GM12878 (cell line): ENCODE measurements around the gene SON. TPM values are rescaled to one million over a fixed set of nuclear protein-coding genes. Genes with fewer than 3 reads are reported as not detected.

ENCODE experiments used
- CBFB ChIP-seq: IDR thresholded peaks from 2 replicates; pipeline ENCODE4 v1.6.1; 2016; ENCODE audit warnings: antibody characterized with exemption, low read depth
- DPF2 ChIP-seq: fragments of 450-650 bp; IDR thresholded peaks from 2 replicates; pipeline ENCODE4 v1.6.1; 2017; ENCODE audit warnings: mild to moderate bottlenecking
- HSF1 ChIP-seq: fragments of 150-350 bp; IDR thresholded peaks from 2 replicates; pipeline ENCODE4 v1.6.1; 2014; ENCODE audit warnings: mild to moderate bottlenecking, low read depth, low read length
- LARP7 ChIP-seq: fragments of 450-650 bp; IDR thresholded peaks from 2 replicates; pipeline ENCODE4 v1.6.1; 2017; ENCODE audit warnings: mild to moderate bottlenecking
- NFIC ChIP-seq: IDR thresholded peaks from 2 replicates; pipeline ENCODE4 v1.6.1; 2012; ENCODE audit warnings: low read depth, mild to moderate bottlenecking, inconsistent platforms, low read length, moderate library complexity
- RB1 ChIP-seq: fragments of 450-650 bp; formaldehyde crosslinking; IDR thresholded peaks from 2 replicates; pipeline ENCODE4 v1.6.1; 2017; ENCODE audit warnings: mild to moderate bottlenecking, borderline replicate concordance
- RELA ChIP-seq: fragments of 450-650 bp; IDR thresholded peaks from 2 replicates; pipeline ENCODE4 v1.8.0; 2014; ENCODE audit warnings: borderline replicate concordance; ENCODE audit not compliant: partially characterized antibody
- SREBF2 ChIP-seq: IDR thresholded peaks from 2 replicates; pipeline ENCODE4 v1.6.1; 2012; ENCODE audit warnings: mild to moderate bottlenecking, low read length
- ZNF207 ChIP-seq: fragments of 450-650 bp; IDR thresholded peaks from 2 replicates; pipeline ENCODE4 v1.6.1; 2014; ENCODE audit warnings: antibody characterized with exemption, mild to moderate bottlenecking, borderline replicate concordance
- ZNF24 ChIP-seq: fragments of 450-650 bp; IDR thresholded peaks from 2 replicates; pipeline ENCODE4 v1.6.1; 2017; ENCODE audit warnings: antibody characterized with exemption, mild to moderate bottlenecking
- polyA plus RNA-seq, 11 experiments: library from polyadenylated mRNA; depleted of rRNA in 4 of 11; unstranded in 6 of 11; stranded (reverse) in 5 of 11; fragments of >200 nt; fragmentation: Nextera tagmentation in 4 of 11; fragmentation: Illumina TruSeq in 1 of 11; extraction: Ambion mirVana in 4 of 11; extraction: Trizol in 1 of 11; gene quantifications; 1 replicate in 1 of 11; 2 replicates in 10 of 11; pipeline versions ENCODE4 v1.2.1 to v1.2.3, GENCODE V29; 2011 to 2016; ENCODE audit warnings: inconsistent platforms in 2 of 11, missing spikeins in 2 of 11, low read depth in 1 of 11
- total RNA-seq, 4 experiments: library from RNA; depleted of rRNA in 3 of 4; stranded (reverse); fragments of >200 nt in 3 of 4; fragmentation: Illumina TruSeq in 1 of 4; extraction: Trizol in 1 of 4; gene quantifications; 2 replicates each; pipeline versions ENCODE4 v1.2.1 to v1.2.3, GENCODE V29; 2013 to 2021
- TF ChIP-seq, protein P1 (sequence below): fragments of 450-650 bp; conservative IDR thresholded peaks from 2 replicates; pipeline ENCODE4 v1.6.1; 2017; ENCODE audit warnings: mild to moderate bottlenecking, moderate library complexity
- TF ChIP-seq, protein P2 (sequence below): fragments of 150-350 bp; IDR thresholded peaks from 2 replicates; pipeline ENCODE4 v1.6.1; 2016; ENCODE audit warnings: low read depth, low read length
- TF ChIP-seq, protein P3 (sequence below): IDR thresholded peaks from 2 replicates; pipeline ENCODE4 v1.6.1; 2012; ENCODE audit warnings: low read length, inconsistent platforms
- TF ChIP-seq, protein P4 (sequence below): fragments of 450-650 bp; IDR thresholded peaks from 2 replicates; pipeline ENCODE4 v1.6.1; 2017; ENCODE audit warnings: mild to moderate bottlenecking, moderate library complexity
- TF ChIP-seq, protein P5 (sequence below): IDR thresholded peaks from 2 replicates; pipeline ENCODE4 v1.6.1; 2011; ENCODE audit warnings: low read depth, low read length, improper control_type of control experiment, borderline replicate concordance

The SON gene
- total and polyA plus RNA-seq, 10 of the 15 experiments (the other 5 are each of a cell fraction or from before 2014, with no cell fraction given): 95.7 to 788 (median 251) TPM

DNA sequence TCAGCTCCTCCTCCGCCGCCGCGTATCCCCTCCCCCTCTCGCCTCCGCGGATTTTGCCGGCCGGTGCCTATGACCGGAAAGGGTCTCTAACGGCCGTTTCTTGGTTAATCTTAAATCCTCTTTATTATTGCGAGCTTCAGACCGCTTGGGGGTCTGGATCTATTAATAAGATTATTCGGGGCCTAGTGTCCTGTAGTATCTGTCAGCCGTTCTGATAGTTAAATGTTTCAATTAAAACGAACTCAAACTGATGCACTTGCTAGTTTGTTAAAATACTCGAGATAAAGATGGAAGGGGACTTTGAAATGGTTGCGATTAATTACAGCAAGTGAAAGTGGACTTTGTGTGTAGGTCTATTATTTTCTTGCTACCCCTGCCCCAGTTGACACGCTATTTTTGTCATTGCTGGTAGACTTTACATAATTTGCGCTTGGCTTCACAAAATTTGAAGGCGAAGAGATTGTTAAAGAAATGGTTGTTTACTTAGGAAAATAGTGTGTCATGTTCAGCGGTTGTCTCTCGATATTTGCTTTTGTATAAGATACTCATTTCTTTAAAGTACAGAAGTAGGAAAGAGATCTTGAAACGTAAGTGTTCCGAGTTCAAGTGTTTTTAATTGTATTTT lies 779 bp downstream of the SON start (continued):
- TF ChIP-seq, protein P1, sequence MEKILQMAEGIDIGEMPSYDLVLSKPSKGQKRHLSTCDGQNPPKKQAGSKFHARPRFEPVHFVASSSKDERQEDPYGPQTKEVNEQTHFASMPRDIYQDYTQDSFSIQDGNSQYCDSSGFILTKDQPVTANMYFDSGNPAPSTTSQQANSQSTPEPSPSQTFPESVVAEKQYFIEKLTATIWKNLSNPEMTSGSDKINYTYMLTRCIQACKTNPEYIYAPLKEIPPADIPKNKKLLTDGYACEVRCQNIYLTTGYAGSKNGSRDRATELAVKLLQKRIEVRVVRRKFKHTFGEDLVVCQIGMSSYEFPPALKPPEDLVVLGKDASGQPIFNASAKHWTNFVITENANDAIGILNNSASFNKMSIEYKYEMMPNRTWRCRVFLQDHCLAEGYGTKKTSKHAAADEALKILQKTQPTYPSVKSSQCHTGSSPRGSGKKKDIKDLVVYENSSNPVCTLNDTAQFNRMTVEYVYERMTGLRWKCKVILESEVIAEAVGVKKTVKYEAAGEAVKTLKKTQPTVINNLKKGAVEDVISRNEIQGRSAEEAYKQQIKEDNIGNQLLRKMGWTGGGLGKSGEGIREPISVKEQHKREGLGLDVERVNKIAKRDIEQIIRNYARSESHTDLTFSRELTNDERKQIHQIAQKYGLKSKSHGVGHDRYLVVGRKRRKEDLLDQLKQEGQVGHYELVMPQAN: peak; percentile 65
- TF ChIP-seq ZNF24 (no peak), CBFB (0 out of 2 replicates have a peak, but pooled peaks have one; percentile 2), NFIC (0 out of 2 replicates have a peak, but pooled peaks have one; percentile 39), LARP7 (0 out of 2 replicates have a peak, but pooled peaks have one; percentile 24), DPF2 (no peak), RELA (no peak), SREBF2 (no peak), RB1 (0 out of 2 replicates have a peak, but pooled peaks have one; percentile 60), ZNF207 (no peak), HSF1 (no peak)
- TF ChIP-seq, protein P2, sequence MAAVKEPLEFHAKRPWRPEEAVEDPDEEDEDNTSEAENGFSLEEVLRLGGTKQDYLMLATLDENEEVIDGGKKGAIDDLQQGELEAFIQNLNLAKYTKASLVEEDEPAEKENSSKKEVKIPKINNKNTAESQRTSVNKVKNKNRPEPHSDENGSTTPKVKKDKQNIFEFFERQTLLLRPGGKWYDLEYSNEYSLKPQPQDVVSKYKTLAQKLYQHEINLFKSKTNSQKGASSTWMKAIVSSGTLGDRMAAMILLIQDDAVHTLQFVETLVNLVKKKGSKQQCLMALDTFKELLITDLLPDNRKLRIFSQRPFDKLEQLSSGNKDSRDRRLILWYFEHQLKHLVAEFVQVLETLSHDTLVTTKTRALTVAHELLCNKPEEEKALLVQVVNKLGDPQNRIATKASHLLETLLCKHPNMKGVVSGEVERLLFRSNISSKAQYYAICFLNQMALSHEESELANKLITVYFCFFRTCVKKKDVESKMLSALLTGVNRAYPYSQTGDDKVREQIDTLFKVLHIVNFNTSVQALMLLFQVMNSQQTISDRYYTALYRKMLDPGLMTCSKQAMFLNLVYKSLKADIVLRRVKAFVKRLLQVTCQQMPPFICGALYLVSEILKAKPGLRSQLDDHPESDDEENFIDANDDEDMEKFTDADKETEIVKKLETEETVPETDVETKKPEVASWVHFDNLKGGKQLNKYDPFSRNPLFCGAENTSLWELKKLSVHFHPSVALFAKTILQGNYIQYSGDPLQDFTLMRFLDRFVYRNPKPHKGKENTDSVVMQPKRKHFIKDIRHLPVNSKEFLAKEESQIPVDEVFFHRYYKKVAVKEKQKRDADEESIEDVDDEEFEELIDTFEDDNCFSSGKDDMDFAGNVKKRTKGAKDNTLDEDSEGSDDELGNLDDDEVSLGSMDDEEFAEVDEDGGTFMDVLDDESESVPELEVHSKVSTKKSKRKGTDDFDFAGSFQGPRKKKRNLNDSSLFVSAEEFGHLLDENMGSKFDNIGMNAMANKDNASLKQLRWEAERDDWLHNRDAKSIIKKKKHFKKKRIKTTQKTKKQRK: no peak
- TF ChIP-seq, protein P3, sequence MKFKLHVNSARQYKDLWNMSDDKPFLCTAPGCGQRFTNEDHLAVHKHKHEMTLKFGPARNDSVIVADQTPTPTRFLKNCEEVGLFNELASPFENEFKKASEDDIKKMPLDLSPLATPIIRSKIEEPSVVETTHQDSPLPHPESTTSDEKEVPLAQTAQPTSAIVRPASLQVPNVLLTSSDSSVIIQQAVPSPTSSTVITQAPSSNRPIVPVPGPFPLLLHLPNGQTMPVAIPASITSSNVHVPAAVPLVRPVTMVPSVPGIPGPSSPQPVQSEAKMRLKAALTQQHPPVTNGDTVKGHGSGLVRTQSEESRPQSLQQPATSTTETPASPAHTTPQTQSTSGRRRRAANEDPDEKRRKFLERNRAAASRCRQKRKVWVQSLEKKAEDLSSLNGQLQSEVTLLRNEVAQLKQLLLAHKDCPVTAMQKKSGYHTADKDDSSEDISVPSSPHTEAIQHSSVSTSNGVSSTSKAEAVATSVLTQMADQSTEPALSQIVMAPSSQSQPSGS: 0 out of 2 replicates have a peak, but pooled peaks have one; percentile 21
- TF ChIP-seq, protein P4, sequence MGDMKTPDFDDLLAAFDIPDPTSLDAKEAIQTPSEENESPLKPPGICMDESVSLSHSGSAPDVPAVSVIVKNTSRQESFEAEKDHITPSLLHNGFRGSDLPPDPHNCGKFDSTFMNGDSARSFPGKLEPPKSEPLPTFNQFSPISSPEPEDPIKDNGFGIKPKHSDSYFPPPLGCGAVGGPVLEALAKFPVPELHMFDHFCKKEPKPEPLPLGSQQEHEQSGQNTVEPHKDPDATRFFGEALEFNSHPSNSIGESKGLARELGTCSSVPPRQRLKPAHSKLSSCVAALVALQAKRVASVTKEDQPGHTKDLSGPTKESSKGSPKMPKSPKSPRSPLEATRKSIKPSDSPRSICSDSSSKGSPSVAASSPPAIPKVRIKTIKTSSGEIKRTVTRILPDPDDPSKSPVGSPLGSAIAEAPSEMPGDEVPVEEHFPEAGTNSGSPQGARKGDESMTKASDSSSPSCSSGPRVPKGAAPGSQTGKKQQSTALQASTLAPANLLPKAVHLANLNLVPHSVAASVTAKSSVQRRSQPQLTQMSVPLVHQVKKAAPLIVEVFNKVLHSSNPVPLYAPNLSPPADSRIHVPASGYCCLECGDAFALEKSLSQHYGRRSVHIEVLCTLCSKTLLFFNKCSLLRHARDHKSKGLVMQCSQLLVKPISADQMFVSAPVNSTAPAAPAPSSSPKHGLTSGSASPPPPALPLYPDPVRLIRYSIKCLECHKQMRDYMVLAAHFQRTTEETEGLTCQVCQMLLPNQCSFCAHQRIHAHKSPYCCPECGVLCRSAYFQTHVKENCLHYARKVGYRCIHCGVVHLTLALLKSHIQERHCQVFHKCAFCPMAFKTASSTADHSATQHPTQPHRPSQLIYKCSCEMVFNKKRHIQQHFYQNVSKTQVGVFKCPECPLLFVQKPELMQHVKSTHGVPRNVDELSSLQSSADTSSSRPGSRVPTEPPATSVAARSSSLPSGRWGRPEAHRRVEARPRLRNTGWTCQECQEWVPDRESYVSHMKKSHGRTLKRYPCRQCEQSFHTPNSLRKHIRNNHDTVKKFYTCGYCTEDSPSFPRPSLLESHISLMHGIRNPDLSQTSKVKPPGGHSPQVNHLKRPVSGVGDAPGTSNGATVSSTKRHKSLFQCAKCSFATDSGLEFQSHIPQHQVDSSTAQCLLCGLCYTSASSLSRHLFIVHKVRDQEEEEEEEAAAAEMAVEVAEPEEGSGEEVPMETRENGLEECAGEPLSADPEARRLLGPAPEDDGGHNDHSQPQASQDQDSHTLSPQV: no peak
- TF ChIP-seq, protein P5, sequence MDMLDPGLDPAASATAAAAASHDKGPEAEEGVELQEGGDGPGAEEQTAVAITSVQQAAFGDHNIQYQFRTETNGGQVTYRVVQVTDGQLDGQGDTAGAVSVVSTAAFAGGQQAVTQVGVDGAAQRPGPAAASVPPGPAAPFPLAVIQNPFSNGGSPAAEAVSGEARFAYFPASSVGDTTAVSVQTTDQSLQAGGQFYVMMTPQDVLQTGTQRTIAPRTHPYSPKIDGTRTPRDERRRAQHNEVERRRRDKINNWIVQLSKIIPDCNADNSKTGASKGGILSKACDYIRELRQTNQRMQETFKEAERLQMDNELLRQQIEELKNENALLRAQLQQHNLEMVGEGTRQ: no peak
